GM10248 (cell line): ENCODE results near the gene ASB16.

Experiments used
- CTCF ChIA-PET: fragments of 300-600 bp; sonication (Branson Sonifier 250); formaldehyde crosslinking; extraction: SDS; loops from one replicate; lab custom pipeline; 2021; ENCODE audit warnings: antibody characterized with exemption; lab: Yijun Ruan, JAX
- POLR2A ChIA-PET: fragments of 350-650 bp; sonication (Branson Sonifier 250); formaldehyde crosslinking; extraction: SDS; loops from one replicate; lab custom pipeline; 2020; ENCODE audit warnings: antibody characterized with exemption; lab: Yijun Ruan, JAX
- DNase-seq: peaks from one replicate; pipeline ENCODE4 v3.0.0; 2012; ENCODE audit errors: extremely low spot score
- CTCF ChIP-seq: IDR thresholded peaks from 2 replicates; pipeline ENCODE4 v1.5.1; 2012; ENCODE audit warnings: mild to moderate bottlenecking, low read depth; ENCODE audit errors: extremely low read depth, missing control alignments, control extremely low read depth

Gene ASB16

GRCh38 chr17:44219108-44219615 lies 48.7 kb downstream of the ASB16 start:
- peak; percentile 41 for TF ChIP-seq CTCF
- CTCF ChIA-PET, result interaction anchor here (1.3 to 15.0 kb wide), 5 partner anchors 9 to 144 kb away, joined by 4 to 234 read pairs (median 7); partner anchors contain the start of genes FAM171A2 and GRN
- peak; percentile 79 for DNase-seq
- POLR2A ChIA-PET, result interaction anchor here (0.6 to 0.7 kb wide), 3 partner anchors 18 to 131 kb away, joined by 3 to 6 read pairs (median 4); no protein-coding TSS in a partner anchor

GRCh38 chr17:44219616-44220212 lies 49.2 kb downstream of the ASB16 start, which contains the start of gene UBTF:
TSS of gene UBTF (minus strand) at chr17:44219675. CDS start at chr17:44218229, 1,446 bp downstream.
- peak; percentile 58 for DNase-seq
- CTCF ChIA-PET, result interaction anchor here (0.6 to 15.0 kb wide), 7 partner anchors 10 to 144 kb away, joined by 4 to 234 read pairs (median 4); partner anchors contain the start of genes FAM171A2 and GRN

GRCh38 chr17:44220213-44221083 lies 49.9 kb downstream of the ASB16 start:
- POLR2A ChIA-PET, result interaction anchor here (0.6 to 1.2 kb wide), 2 partner anchors 107 to 135 kb away, joined by 3 read pairs; no protein-coding TSS in a partner anchor
- TF ChIP-seq CTCF, result no peak
- peak; percentile 67 for DNase-seq
- CTCF ChIA-PET, result interaction anchor here (0.6 to 15.0 kb wide), 13 partner anchors 9 to 303 kb away, joined by 3 to 234 read pairs (median 4); partner anchors contain the start of genes FAM171A2 and GRN

More at GRCh38 chr17:44219616-44220212, 49.2 kb downstream of the ASB16 start, which contains the start of gene UBTF:
- TF ChIP-seq CTCF, result peak; percentile 22
- POLR2A ChIA-PET, result interaction anchor here (0.6 to 0.7 kb wide), 3 partner anchors 18 to 131 kb away, joined by 3 to 6 read pairs (median 4); no protein-coding TSS in a partner anchor

- TF ChIP-seq CTCF, result no peak
- POLR2A ChIA-PET, result interaction anchor here (0.6 to 1.2 kb wide), 5 partner anchors 21 to 932 kb away, joined by 3 to 10 read pairs (median 4); no protein-coding TSS in a partner anchor
- CTCF ChIA-PET, result interaction anchor here (0.7 to 15.0 kb wide), 17 partner anchors 10 to 302 kb away, joined by 3 to 234 read pairs (median 3); partner anchors contain the start of gene GRN
- peak; percentile 77 for DNase-seq
Observed at GRCh38 chr17:44221084-44221861, 50.8 kb downstream of the ASB16 start.

GRCh38 chr17:44221862-44222111 lies 51.3 kb downstream of the ASB16 start:
- no peak for TF ChIP-seq CTCF
- no peak for DNase-seq
- POLR2A ChIA-PET, result interaction anchor here (0.6 to 1.2 kb wide), 4 partner anchors 22 to 931 kb away, joined by 3 to 7 read pairs (median 4); no protein-coding TSS in a partner anchor
- CTCF ChIA-PET, result interaction anchor here (0.7 to 15.0 kb wide), 16 partner anchors 10 to 301 kb away, joined by 3 to 234 read pairs (median 3); partner anchors contain the start of gene GRN
